MG63 (cell line): ENCODE data around the gene PILRB. TPM values are rescaled to one million over a fixed set of nuclear protein-coding genes. Genes with fewer than 3 reads are reported as not detected.

Source experiments
- DNase-seq: peaks from one replicate; pipeline ENCODE4 v3.0.0-alpha.2; 2020
- H3K27me3 ChIP-seq: fragments of 250-450 bp; sonication (Bioruptor Pico); 2 replicates; pipeline ENCODE4 v1.5.1; 2020; ENCODE audit warnings: mild to moderate bottlenecking, moderate library complexity
- H3K36me3 ChIP-seq: fragments of 250-450 bp; sonication (Bioruptor Pico); 2 replicates; pipeline ENCODE4 v1.5.1; 2020; ENCODE audit warnings: mild to moderate bottlenecking, moderate library complexity
- H3K4me3 ChIP-seq: fragments of 250-450 bp; sonication (Bioruptor Pico); 2 replicates; pipeline ENCODE4 v1.5.1; 2020; ENCODE audit warnings: mild to moderate bottlenecking, moderate library complexity
- H3K9me3 ChIP-seq: fragments of 250-450 bp; sonication (Bioruptor Pico); 2 replicates; pipeline ENCODE4 v1.5.1; 2020; ENCODE audit warnings: mild to moderate bottlenecking, moderate library complexity
- total RNA-seq: library from RNA; depleted of rRNA; stranded (reverse); fragments of >200 nt; shearing (Covaris generic); gene quantifications from 2 replicates; pipeline ENCODE4 v1.2.3, GENCODE V29; 2014; ENCODE audit warnings: low replicate concordance

The PILRB gene
- total RNA-seq, 1 experiment from 2014 or later: 6.2 TPM

DNA sequence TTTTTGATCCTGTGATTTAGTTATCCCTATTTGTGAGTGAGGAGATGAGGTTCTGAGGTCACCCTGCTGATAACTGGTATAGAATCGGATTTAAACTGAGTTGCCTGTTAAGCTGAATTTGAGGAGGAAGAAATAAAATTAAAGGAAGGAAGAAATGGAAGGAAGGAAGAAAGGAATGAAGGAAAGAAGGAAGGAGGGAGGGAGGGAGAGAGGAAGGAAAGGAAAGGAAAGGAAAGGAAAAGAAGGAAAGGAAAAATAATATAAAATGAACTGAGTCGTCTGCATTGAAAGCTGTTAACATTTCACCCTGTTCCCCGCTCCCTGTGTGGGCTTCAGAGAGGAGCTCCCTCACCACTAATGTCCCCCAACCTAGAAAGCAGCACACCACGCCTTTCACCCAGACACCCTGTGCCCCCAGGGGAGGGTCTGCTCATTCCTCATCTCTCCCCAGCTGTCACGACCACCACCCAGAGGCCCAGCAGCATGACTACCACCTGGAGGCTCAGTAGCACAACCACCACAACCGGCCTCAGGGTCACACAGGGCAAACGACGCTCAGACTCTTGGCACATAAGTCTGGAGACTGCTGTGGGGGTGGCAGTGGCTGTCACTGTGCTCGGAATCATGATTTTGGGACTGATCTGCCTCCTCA, 31.6 kb downstream of the PILRB start:
- Histone ChIP-seq H3K9me3 (no peaks in the 10 kb centered on the region), H3K4me3 (no peak overlapping the region), H3K36me3 (no peaks in the 10 kb centered on the region), H3K27me3 (no peaks in the 10 kb centered on the region)
- no peak for DNase-seq

DNA sequence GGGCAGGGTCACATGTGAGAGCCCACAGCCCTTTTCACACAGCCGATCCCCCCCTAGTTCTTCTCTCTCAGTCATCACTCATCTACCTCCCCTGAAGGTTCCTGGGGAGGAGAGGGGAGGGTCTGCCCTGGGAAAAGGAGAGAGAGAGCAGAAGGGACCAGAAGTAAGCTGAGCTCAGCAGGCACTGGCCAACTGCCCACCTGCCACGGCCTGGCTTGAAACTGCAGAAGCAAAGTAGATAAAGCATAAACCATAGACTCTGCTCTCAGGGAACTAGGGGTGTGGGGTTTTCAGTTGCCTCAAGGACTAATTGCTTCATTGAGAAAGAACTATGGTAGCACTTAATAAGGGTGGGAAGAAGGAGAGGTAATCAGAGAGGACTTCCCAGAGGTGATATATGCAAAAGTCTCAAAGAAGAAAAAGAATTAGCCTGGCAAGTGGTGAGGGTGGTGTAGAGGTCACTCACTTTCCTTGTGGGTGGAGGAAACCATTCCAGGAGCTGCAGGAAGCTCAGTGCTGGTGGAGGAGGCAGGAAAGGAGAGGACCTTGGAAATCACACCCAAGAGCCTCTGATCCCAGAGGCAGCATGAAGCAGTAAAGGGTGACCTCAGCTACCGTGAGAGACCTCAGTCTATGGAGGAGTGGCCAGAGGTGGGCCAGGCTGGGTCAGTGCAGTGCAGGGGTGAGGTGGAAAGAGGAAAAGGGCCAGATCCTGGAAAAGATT, 32.5 kb downstream of the PILRB start:
- Histone ChIP-seq H3K4me3 (no peak overlapping the region), H3K27me3 (no peaks in the 10 kb centered on the region), H3K9me3 (no peaks in the 10 kb centered on the region), H3K36me3 (no peaks in the 10 kb centered on the region)
- DNase-seq: no peak

DNA sequence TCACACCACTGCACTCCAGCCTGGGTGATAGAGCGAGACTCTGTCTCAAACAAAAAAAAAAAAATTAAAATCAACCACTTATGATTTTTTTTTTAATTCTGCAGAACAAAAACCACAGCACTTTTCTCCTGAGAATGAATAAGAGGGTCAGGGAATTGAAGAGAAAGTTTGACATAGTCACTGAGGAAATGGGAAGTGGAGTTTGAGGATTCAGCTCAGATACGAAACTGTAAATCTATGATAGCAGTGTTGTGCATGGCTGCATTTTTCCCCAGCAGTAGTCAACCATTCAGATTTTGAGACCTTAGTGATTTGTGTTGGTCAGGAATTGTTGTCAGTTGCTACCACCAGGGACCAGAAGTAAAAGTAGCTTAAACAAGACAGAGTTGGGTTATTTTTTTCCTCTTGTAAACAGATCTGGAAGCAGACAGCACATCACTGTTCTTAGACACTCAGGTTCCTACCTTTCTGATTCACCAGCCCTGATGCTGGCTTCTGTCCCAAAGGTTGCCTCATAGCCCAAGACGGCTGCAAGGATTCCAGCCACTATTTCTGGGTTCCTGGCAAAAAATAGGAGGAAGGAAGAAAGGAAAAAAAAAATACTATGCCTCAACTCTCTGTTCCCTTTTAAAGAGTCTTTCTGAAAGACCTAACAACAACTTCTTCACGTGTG, 35.5 kb downstream of the PILRB start:
- H3K4me3 ChIP-seq: no peak overlapping the region
- H3K9me3 ChIP-seq: no peaks in the 10 kb centered on the region
- H3K27me3 ChIP-seq: no peaks in the 10 kb centered on the region
- H3K36me3 ChIP-seq: no peaks in the 10 kb centered on the region
- no peak for DNase-seq

DNA sequence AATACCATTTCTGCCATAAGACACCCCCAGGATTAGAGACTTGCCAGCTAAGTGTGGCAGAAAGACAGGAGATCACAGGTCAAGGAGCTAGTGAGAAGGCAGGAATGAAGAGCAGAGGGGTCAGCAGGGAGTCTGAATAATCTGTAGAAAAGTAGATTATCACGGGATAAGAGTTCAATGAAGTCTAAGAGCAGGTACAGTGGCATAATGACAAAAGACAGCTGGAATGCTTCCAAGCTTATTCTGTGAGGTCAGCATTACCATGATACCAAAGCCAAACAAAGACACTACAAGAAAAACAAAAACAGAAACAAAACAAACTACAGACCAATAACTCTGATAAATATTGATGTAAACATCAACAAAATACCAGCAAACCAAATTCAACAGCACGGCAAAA, 36.2 kb downstream of the PILRB start:
- Histone ChIP-seq H3K9me3 (no peaks in the 10 kb centered on the region), H3K36me3 (no peaks in the 10 kb centered on the region), H3K4me3 (no peak overlapping the region), H3K27me3 (no peaks in the 10 kb centered on the region)
- no peak for DNase-seq

DNA sequence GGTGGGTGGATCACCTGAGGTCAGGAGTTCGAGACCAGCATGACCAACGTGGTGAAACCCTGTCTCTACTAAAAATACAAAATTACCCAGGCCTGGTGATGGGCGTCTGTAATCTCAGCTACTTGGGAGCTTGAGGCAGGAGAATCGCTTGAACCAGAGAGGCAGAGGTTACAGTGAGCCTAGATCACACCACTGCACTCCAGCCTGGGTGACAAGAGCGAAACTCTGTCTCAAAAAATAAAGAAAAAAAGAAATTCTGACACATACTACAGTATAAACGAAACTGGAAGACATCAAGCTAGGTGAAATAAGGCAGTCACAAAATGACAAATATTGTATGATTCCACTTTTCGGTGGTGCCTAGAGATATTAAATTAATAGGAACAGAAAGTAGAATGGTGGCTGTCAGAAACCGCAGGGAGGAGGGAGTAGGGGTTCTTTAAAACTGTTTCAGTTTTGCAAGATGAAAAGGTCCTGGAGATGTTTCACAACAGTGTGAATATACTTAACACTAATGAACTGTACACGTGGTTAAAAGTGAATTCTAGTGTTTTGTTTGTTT, 38.6 kb downstream of the PILRB start:
- Histone ChIP-seq H3K27me3 (no peaks in the 10 kb centered on the region), H3K36me3 (no peaks in the 10 kb centered on the region), H3K9me3 (no peaks in the 10 kb centered on the region), H3K4me3 (no peak overlapping the region)
- DNase-seq: no peak

DNA sequence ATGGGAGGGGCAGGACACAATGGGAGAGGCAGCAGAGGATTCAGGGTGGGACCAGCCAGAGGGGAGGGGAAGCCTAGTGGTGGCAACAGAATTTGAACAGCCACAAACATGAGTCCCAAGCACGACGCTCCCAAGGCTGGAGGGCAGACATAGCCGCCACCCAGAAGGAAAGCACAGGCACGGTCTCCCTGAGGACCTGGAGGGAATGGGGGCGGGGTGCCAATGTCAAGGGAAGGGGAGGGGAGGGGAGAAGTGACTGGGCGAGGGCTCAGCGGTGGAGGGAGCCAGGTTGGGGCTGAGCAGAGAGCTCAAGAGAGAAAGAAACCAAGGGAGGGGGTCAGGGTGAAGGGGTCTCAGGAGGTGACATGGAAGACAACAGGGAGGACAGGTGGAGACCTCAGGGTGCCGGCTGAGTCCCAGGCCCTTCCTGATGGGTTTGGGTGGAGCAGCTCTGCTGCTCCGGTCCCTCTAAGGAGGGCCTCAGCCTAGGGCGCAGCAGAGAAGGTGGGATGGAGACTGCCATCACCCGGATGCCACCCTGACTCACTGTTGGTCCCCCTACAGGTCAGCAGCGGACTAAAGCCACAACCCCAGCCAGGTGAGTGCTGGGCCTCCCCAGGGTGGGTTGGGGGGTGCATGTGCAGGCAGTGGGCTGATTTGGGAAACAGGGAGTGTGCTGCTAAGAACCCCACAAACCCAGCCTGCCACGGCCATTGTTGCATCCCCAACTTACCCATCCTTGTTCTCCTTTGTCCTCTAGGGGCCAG, 39.6 kb downstream of the PILRB start:
- Histone ChIP-seq H3K27me3 (no peaks in the 10 kb centered on the region), H3K36me3 (no peaks in the 10 kb centered on the region), H3K9me3 (no peaks in the 10 kb centered on the region), H3K4me3 (no peak overlapping the region)
- no peak for DNase-seq

DNA sequence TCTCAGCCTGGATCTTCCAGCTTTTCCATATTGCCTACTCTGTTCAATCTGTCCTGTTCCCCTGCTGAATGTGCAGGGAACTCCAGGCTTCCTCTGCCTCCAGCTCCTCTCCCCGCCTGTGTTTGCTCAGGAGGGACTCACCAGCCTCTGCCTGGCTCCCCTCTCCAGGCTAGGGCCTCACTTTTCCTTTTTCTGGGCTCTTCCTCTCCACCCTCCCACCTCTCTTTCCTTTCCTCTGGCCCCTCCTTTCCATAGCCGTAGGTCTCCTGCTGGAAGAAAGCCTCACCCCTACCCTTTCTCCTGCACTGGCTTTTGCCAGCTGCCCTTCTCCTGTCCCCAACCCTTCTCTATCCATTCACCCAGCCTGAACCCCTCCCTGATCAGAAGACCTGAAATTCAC, 40.3 kb downstream of the PILRB start:
- no peaks in the 10 kb centered on the region for H3K27me3 ChIP-seq
- H3K9me3 ChIP-seq: no peaks in the 10 kb centered on the region

DNA sequence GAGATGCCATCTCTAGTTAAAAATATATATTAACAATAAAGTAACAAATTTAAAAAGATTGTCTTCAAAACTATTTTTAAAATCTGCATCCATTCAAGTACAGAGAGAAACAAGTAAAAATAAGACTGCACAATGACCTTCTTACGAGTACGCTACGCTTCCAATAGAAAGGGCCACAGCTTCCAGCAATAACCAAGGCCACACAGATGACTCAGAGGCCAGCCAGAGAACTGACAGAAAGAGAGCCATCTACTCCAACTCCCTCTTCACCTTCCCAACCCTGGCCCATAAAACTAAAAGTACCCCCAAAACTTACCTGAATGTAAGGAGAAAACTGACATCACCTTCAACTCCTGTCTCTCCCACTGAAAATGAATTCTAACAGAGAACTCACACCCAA, 42.1 kb downstream of the PILRB start:
- Histone ChIP-seq H3K27me3 (no peaks in the 10 kb centered on the region), H3K9me3 (no peaks in the 10 kb centered on the region), H3K36me3 (no peaks in the 10 kb centered on the region), H3K4me3 (no peak overlapping the region)
- no peak for DNase-seq

More for the DNA sequence above, 40.3 kb downstream of the PILRB start:
- no peak overlapping the region for H3K4me3 ChIP-seq
- no peaks in the 10 kb centered on the region for H3K36me3 ChIP-seq
- no peak for DNase-seq

DNA sequence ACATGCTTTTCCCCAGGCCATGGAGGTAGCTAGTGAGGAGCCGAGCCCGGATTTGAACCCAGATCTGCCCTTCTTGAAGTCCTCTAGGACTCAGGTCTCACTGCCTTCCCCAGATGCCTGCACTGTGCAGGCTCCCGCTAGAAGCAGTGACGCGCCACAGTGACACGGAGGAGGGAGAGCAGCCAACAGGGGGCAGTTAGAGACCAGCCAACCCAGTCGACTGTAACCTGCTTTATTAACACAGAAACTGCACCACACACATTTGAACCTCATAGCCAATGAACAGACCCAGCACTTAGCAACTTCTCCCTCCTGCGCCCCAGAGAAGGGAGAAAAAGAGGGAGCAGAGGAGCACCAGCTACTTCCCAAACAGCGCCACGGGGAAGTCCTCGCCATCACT, 42.7 kb downstream of the PILRB start:
- no peaks in the 10 kb centered on the region for H3K27me3 ChIP-seq
- no peak for DNase-seq
- no peaks in the 10 kb centered on the region for H3K9me3 ChIP-seq
- H3K4me3 ChIP-seq: no peak overlapping the region
- no peaks in the 10 kb centered on the region for H3K36me3 ChIP-seq

DNA sequence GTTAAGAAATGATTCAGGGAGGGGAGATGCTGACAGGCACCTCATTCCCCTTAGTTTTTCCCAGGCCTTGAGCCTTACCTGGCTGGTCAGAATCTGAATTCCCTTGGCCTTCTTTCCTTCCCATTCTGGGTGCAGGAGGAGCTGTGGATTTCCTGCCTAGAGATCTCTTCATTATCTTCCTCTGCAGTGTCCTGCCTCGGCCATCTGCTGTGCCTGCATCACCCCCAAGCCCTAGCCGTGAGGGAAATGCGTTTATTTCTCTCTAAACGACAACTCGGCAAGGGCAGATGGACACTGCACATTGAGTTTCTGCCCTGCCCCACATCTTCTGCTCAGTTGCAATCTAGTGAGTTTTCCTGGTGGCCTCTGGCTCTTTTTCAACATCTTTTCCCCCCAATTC, 43.9 kb downstream of the PILRB start:
- H3K4me3 ChIP-seq: no peak overlapping the region
- no peak for DNase-seq
- no peaks in the 10 kb centered on the region for H3K36me3 ChIP-seq

DNA sequence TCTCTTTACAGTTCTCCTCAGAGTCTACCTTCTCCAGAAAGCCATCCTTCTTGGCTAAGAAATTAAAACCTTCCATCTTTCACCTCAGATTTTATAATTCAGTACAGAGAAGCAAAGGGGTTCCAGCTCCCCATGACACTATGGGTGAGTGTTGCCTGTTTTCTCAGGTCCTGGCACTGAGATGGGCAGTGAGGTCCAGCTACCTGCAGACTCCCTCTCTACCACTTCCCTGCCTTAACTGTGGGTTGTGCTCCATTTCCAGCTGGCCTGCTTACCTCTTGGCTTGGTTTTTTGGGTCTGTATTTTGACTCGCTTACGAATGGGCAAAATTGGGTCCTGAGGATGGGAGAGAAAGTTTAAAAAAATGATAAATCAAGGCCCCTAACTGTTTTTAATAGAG, 44.3 kb downstream of the PILRB start:
- no peaks in the 10 kb centered on the region for H3K27me3 ChIP-seq
- no peak for DNase-seq
- H3K36me3 ChIP-seq: no peaks in the 10 kb centered on the region
- H3K9me3 ChIP-seq: no peaks in the 10 kb centered on the region
- no peak overlapping the region for H3K4me3 ChIP-seq

More for the DNA sequence above, 43.9 kb downstream of the PILRB start:
- Histone ChIP-seq H3K27me3 (no peaks in the 10 kb centered on the region), H3K9me3 (no peaks in the 10 kb centered on the region)

DNA sequence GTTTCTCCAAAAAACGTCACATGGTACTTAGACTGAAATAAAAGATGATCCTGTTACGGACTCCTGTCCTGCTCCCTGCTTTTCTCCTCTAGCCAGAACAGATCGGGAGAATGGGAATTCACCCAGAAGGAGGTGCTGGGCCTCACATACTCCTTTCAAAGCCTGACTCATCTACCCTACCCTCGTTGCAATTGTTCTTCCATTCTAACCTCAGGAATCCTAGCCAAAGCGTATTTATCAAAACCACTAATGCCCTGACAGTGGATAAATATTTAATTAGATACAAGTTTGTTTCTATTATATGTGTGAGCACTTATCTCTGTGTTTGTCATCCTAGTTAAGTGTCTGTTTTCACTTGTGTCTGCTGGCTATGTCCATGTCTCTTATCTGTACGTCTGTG, 48.9 kb downstream of the PILRB start:
- DNase-seq: no peak
- Histone ChIP-seq H3K9me3 (no peaks in the 10 kb centered on the region), H3K36me3 (no peaks in the 10 kb centered on the region), H3K27me3 (no peaks in the 10 kb centered on the region), H3K4me3 (no peak overlapping the region)

DNA sequence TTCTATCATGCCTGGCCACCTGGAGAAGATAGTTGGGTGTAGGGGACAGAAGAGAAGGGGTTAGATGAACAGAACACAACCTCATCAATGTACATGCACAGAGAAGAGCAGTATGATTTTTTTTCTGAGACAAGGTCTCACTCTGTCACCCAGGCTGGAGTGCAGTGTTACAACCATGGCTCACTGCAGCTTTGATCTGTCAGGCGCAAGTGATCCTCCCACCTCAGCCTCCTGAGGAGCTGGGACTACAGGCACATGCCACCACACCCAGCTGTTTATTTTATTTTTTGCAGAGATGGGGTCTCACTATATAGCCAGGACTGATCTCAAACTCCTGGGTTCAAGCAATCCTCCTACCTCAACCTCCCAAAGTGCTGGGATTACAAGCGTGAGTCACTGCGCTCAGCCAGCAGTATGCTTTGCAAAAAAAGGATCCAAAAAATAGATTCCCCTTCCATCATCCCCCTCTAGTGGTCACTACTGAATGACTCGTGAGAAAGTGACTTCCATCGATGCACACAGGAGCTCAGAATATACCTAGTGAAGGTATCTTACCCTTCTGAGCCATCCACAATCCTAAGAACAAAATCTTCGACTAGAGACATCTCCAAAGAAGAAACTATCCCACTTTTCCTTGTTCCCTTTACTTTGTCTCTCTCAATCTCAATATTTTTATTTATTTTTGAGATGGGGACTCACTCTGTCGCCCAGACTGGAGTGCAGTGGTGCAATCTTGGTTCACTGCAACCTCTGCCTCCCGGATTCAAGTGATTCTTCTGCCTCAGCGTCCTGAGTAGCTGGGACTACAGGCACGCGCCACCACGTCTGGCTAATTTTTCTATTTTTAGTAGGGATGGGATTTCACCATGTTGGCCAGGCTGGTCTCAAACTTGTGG, 49.6 kb downstream of the PILRB start:
- Histone ChIP-seq H3K4me3 (no peak overlapping the region), H3K27me3 (no peaks in the 10 kb centered on the region), H3K9me3 (no peaks in the 10 kb centered on the region), H3K36me3 (no peaks in the 10 kb centered on the region)
- peak; percentile 41 for DNase-seq

DNA sequence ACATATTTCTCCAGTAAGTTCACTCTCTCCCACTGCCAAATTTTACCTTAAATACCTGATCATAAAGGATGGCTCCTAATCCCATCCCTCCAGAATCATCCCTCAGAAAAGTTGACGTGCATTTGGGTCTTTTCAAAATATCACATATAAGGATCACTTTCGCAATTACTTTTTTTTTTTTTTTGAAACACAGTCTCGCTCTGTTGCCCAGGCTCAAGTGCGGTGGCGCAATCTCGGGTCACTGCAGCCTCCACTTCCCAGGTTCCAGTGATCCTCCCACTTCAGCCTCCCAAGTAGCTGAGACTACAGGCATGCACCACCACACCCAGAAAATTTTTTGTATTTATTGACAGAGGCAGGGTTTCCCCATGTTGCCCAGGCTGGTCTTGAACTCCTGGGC, 53.2 kb downstream of the PILRB start:
- H3K36me3 ChIP-seq: no peaks in the 10 kb centered on the region
- no peaks in the 10 kb centered on the region for H3K9me3 ChIP-seq
- H3K27me3 ChIP-seq: no peaks in the 10 kb centered on the region
- no peak overlapping the region for H3K4me3 ChIP-seq
- DNase-seq: no peak

DNA sequence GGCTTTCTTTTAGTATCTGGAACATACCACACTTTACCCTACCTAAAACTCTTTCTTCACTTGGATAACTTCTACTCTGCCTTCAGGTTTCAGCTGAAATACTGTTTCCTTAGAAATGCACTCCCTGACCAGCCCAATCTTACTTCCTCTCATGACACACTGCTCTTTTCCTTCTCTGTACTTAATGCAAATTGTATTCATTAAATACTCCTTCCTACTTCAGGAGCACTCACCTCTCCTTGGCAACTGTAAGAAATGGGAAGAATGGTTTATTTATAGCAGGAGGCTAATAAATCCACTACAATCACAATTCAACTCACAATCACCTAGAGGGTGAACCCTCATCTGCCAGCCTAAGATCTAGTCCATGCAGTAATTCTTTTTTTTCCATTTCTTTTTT, 55.4 kb downstream of the PILRB start:
- Histone ChIP-seq H3K9me3 (no peaks in the 10 kb centered on the region), H3K36me3 (no peaks in the 10 kb centered on the region), H3K4me3 (no peak overlapping the region), H3K27me3 (no peaks in the 10 kb centered on the region)
- no peak for DNase-seq

DNA sequence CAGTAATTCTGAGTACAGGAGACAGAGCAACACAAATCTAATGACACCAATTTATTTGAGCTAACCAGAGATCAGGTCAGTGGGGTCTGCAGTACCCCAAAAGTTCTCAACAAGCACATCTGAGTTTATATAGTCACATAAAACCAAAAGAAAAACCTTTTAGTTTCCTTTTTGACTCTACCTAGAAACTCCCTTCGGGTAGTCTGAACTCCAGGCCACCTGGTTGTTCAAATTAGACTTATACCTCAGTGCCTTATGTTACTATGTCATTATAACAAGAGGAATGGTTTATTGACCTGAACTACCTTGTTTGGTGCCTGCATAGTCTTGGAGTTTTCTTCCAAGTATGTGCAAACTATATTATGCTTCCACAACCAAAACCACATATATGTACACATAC, 56.0 kb downstream of the PILRB start:
- Histone ChIP-seq H3K4me3 (no peak overlapping the region), H3K27me3 (no peaks in the 10 kb centered on the region), H3K36me3 (no peaks in the 10 kb centered on the region), H3K9me3 (no peaks in the 10 kb centered on the region)
- DNase-seq: no peak
